Putamen (tissue), 1 donor: ENCODE results near the gene EIPR1.
"Not testable (repeated sequence)": the region's sequence is repeated elsewhere in the genome, so short reads cannot be mapped to it uniquely, and the experiment has no call there.

Experiments
- DNase-seq: peaks from one replicate; pipeline ENCODE4 v3.0.0-alpha.2; 2016; ENCODE audit warnings: low spot score

Gene EIPR1

DNA sequence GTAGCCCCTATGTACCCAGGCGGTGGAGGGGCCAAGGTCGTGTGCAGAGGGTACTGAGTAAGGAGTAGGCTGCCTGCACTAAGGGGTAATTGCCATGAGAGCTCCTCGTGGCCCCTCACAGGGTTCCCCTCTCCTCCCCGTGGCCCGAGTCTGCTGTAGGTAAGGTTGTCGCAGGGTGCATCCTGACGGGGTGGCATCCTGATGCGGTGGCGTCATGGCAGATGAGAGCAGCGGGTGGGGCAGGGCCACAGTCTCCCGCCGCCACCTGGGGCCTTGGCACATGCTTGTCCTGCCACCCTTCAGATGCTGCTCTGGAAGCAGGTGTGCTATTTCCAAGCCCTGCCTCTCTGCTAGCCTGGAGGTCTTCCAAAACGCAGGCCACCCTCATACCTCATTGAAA lies 89.7 kb downstream of the EIPR1 start:
- DNase-seq: no peak

DNA sequence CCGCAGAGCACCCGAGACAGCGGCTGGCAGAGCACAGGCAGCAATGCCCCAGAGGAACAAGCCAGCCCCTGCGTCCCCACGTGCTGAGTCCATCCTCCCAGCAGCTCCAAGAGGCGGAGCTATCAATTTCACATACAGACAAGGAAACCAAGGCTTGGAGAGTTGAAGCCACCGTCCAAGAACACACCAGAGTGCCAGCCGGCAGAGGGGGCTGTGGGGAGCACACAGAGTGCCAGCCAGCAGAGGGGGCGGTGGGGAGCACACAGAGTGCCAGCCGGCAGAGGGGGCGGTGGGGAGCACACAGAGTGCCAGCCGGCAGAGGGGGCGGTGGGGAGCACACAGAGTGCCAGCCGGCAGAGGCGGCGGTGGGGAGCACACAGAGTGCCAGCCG lies 91.0 kb downstream of the EIPR1 start:
- not testable (repeated sequence) for DNase-seq

DNA sequence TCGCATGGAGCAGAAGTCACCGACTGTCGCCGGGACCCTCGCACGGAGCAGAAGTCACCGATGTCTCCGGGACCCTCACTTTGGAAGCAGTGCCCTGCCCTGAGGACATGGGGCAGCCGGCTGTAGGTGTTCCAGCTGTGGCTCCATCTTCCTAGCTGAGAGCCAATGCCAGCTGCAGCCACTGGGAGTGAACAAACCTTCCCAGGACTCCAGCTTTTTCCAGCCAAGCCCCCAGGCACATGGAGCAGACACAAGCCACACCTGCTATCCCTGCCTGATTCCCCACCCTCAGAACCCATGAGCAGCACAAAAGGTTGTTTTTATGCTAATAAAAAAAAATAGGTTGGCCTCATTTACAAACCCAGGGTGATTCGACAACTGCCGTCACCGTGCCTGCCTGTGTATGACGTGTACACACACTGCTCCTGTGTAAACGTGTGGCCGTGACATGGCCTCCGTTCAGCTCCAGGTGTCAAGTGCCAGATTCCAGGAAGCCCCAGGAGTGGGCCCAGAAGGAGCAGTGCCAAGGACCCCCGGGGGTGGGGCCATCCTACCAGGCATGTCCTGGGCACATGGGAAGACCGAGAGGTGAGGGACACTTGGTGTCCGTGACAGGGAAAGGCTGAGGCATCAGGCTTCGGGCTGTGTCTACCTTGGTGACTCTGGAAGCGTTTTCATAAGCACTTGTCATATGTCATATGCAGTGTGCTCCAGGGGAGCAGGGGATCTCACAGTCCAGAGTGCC lies 91.5 kb downstream of the EIPR1 start:
- no peak for DNase-seq

DNA sequence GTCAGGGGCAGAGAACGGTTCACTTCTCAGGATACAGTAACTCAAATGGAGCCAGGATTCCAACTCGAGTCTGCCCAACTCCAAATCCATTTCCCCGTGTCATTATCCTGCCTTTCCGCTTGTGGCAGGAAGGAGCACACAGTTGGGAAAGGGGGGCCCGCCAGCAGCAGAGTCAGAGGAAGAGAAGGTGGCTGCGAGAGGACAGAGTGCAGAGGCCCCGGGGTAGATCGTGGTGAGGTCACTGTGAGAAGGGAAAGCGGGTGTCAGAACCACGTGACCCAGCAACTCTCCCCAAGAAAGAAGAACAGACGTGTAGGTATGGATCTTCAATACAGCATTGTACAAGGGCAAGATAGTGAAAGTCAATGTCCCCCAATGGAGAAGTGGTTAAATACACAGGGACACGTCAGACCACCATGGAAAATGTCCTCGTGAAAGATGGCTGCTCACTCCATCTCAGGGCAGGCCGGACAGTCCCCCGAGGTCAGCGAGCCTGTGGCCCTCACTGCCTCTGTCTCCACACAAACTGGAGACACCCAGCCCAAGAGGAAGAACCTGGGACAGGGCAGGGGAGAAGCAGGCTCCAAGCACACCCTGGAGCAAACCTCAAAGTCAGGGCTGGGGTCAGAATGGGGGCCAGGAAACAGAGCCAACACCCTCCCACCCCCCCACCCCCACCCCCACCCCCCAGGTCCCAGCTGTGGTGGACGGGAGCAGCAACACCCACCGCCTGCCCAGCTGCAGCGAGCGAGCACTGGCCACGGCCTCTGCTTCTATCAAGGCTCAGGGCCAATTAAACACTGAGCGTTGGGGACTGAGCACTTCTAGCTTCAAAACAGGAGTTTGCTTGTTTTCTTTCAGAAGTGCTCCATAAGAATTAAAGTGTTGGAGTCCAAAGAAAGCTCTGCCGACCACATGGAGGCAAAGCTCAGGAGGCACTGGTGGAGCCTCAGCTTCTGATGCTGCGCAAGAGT lies 92.7 kb downstream of the EIPR1 start:
- no peak for DNase-seq

DNA sequence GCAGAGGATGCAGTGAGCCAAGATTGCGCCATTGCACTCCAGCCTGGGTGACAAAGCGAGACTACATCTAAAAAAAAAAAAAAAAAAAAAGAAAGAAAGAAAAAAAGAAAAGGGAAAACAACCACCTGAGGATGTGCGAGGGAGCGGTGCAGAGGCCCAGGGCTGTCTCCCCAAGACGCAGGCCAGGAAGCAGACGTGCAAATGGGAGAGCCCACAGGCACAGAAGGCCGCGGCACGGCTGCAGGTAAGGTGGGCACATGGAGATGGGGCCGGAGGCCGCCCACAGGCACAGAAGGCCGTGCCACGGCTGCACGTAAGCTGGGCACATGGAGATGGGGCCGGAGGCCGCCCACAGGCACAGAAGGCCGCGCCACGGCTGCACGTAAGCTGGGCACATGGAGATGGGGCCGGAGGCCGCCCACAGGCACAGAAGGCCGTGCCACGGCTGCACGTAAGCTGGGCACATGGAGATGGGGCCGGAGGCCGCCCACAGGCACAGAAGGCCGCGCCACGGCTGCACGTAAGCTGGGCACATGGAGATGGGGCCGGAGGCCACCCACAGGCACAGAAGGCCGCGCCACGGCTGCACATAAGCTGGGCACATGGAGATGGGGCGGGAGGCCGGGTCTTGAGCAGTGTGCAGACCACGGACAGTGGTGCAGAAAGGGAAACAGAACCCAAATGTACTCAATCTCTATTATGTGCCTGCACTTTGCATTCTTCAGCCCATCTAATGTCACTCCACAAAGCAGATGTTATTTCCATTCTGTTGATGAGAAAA lies 93.6 kb downstream of the EIPR1 start:
- not testable (repeated sequence) for DNase-seq

DNA sequence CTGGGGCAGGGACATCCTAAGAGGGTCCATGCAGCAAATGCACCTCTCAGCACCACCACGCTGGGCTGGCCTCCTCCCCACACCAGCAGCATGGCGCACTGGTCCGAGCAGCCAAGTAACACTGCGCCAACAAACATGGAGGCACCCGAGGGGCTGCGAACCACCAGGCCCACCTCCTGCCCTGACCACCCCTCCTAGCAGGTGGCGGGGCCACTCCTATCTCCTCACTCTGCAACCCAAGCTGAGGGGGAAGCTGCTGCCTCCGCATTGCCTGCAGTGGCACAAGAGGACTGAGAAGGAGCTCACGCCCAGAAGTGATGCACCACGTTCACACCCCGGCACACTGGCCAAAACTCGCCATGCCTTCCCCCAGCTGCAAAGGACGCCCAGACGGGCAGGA lies 94.4 kb downstream of the EIPR1 start:
- DNase-seq: no peak

DNA sequence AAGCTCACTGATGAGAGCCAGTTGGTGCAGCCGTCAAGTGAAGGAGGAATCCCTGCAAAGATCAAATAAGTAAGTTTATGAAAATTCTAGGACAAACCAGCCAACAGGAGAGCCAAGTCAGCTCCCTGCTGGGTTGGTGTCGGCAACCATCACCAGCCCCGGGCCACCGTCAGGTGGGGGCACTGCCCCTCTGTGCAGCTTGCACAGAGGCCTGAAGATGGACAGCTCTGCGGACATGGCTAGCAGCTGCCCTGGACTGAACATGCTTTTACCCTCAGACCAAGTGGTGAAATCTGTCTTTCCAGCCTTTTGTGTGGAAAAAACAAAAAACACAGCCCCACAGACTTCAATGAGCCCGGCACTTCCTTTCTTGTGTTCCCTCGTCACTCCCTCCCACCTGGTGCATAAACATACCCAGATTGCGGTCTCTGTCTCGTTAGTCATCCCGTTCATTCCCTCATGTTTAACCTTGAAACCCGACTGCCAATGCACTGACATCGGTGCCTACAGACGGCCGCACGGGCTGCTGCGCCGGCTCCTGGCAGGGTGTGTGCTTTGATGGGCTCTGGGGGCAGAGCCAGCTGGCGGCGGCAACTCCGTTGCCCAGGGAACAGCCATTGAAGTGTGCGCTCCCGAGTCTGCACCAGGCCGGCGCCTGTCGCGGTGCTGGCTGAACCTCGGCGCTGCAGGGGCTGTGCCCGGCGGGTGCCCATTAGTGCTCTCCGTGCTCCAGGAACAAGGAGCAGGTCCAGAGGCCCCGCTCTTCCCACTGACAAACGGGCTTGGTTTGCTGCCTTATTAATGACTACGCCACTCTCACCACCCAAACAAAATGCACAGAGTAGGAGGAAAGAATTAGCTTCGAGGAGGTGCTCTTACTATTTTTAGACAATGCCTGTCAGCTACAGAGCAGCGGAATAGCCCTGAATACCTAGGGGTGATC lies 95.3 kb downstream of the EIPR1 start:
- DNase-seq: peak; percentile 53

DNA sequence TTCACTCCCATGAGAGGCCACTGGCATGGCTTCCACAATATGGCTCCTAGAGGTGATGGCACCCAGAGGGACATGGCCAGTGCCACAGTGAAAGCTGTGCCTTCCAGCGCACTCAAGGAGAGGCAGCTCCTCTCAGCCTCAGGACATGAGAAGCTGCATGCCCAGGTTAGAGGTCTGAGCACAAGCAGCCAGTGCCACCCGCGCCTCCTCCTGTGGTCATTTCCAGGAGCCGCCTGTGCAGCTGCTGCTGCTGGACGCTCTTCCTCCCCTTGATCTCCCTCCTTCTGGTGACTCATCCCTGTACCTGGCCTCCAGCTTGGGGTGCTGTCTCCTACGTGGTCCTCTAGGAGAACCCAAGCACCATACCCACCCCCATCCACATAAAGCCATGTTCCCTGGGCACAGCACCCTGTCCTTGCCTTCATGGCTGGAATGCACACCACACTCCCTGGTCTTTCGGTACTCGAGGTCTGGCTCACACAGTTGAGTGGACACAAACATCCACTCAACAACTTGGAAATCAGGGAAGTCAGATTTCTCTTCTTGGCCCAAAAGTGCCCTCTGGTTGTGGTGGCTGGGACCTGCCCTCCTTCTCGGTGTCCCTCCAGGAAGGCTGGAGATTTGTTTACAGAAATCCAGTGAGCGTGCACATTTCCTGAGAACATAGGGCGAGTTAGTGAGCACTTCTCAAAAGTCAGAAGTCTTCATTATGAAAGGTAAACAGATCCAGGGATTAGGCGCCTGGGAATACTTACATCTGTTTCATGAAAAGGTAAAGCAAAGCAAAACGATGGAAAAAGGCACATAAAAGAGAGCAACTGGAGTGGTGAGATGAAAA lies 96.7 kb downstream of the EIPR1 start:
- DNase-seq: no peak

DNA sequence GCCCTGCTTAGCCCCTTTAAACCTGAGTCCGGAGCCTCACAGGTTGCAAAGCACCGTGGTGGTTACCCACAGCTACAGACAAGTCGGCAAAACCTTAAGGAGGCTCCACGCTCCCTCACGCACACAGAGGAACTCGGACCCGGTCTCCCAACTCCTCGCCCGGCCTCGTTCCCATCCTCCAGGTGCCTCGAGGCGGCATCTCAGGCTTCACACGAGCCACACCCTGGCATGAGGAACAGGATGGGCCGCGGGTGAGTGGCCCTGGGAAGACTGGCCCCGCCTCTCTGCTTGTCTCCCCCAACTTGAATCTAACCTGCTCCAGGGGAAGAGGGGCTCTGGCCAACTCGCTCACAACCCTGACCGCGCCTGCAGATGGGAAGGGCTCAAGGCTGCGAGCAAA lies 97.4 kb downstream of the EIPR1 start:
- DNase-seq: no peak

DNA sequence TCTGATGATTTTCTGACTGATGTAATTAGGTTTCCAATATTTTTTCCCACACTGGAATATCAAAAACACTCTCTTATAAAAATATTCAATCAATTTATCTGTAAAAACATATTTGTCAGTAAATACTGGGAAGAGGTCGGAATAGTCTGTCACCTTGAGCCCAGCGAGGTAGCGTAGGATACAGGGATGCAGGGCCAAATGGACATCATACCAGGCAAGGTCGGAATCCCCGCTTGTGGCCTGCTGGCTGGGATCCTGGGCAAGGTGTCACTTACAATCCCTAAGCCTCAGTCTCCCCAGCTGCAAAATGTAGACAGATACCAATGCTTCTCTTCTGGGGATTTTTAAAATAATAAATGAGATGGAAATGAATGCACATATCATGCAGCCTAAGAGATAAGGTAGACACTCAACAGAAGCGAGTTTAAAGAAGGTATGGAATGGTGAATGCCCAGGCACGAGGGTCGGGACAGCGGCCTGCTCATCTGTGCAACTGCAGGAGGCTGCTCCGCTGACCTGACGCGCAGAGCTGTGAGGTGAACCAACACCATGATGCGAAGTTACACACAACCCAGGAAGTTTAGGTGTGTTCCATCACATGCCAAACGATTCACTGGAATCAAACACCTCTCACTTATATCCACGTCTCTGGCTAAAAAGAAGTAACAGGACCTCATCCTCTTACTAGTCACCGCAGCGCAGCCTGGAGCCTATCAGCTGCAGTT lies 98.2 kb downstream of the EIPR1 start:
- no peak for DNase-seq

DNA sequence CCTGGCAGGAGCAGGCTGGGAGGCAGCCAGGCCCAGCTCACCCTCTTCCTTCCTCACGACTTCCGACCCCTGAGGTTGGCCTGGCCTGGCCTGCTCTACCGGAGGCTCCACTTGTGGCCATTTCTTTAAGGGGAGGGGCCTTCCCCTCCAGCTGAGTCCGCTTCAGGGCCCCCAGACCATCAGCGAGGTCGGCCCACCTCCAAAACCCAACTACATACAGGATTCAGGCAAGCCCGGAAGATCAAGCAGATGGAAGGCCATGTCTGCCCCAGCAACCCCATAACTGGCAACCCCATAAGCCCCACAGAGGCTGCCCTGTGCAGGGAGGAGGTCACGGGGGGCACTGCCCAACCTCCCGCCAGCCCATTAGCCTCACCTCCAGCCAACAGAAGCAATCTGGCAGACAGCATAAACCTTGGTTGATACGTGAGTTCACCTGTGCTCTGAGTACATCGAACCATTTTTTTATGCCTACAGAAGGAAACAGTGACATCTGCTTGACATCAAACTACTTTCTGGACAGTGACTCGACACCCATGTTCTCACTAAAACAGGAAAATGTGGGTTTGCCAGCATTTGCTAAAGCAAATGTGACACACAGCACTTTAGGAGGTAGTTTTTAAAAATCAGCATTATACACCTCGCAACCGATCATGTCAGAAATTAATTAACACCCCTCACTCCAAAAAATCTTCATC lies 98.9 kb downstream of the EIPR1 start:
- no peak for DNase-seq

DNA sequence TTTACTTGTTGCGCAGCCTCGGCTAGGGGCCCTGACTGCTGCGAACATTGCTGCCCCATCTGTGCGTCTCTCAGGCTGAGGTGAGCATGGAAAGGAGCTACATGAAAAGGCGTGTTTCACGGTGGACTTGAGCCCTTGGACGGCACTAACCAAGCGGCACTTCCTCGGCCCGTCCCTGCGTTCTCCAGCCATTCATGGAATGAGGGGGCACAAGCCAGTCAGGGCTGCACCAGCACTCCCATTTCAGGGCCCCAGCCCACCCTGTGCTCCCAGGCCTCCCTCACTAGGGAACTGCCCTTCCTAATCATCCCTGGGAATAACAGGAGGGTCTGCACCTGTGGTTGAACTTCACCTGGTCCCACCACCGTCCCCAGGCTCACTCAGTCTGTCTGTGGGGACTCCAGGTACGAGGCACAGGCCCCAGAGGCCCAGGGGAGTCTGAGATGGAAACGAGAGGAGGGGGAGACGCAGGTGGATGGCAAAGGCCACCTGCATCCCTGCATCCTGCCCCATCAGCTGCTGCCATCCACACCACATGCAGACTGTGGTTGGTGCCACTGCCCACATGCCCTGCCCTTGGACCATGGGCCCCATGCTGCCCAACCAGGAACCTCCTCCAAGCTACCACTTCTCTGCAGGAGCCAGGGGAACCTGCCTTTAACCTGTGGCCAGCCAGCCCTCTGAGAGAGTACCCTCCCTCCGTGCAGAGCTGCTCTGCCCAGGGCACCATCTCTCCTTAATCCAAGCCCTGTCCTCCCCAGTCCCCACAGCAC lies 99.7 kb downstream of the EIPR1 start:
- DNase-seq: no peak

DNA sequence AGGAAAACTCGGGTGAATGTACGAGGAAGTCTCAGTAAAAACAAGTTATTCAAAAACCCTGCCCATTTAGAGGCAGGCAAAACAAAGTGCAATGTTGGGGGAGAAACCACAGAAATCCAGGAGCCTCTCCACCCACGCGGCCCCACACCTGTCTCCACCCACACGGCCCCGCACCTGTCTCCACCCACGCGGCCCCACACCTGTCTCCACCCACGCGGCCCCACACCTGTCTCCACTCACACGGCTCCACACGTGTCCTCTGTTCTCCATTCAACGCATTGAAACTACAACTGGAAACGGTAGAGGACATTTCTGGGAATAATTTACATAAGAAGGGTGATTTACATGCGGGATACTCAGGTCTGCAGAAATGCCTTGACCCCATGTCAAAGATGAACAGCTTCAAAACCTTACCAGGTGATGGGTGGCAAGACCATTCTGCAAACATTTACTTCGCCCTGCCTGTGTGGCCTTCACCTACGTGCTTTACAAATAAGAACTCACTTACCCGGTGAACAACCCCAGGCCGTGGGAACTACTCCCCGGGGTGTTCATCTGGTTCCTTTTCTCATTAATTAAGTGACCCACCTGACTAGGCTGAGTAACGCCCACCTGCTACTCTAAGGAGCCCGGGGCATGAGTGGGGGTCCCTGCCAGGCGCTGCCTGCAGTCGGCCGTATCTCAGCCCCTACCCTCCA lies 100.4 kb downstream of the EIPR1 start:
- no peak for DNase-seq

DNA sequence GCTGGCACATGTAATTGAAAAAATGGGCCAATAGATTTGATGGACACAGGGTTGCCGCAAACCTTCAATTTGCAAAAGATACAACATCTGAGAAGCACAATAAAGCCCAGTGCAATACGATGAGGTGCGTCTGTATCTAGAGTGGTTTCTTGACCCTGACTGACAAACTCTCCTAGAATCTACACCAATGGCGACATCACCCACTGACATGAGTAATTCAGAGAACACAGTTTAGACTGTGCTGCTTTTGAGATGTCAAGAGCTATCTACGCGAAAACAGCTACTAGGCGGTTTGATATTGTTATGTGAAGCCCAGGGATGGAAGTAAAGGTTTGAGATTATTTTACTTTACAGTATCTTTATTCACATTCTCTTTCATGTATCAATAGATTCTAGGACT lies 104.9 kb downstream of the EIPR1 start:
- no peak for DNase-seq

DNA sequence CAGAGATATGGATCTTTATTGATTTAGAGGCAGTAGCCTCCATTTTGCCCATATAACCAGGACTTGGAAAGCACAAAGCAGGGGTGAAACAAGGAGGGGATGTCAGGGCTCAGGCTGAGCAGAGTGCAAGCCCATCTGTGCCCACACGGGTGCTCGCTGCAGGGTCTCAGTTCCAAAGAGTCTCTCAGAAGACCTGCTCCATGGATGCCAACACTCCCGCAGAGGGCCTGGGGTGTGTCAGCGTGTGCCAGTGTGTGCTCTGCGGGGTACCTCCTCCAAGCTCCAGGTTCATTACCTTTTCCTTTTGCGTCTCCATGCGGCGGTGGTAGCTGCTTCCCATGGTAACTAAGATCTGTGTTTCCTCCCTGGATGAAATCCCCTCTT lies 107.5 kb downstream of the EIPR1 start:
- no peak for DNase-seq

DNA sequence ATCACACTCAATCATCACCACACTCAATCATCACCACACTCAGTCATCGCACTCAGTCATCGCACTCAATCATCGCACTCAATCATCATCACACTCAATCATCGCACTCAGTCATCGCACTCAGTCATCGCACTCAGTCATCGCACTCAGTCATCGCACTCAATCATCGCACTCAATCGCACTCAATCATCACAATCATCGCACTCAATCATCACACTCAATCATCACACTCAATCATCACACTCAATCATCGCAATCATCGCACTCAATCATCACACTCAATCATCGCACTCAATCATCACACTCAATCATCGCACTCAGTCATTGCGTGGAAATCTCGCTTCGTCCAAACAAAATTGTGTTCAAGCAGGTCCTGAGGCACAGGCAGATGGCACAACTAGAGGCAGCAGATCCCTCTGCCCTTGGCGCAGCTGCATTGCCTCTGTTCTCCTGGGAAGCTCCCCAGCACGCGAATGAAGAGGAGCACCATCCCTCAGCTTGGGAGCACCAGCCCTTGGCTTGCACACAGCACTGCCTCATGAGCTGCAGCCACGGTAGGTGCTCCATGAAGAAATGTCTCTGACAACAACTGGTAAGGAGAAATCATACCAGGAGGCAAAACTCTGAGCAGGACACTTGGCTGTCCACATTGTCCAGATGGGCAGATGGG lies 108.1 kb downstream of the EIPR1 start:
- DNase-seq: no peak

DNA sequence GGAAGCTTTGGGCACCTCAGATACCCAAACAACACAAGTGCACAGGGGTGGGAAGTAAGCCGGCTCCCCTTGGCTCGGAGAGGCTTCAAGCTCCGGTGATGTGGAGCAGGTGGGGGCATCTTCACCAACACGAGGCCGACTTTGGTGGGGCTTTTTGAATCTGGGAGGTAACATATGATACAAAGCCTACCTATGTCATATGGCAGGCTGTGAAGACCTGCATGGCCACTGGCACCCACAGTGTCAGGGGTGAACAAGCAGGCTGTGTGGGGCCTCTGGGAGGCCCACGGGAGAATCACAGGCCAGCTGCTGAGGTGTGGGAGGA lies 109.0 kb downstream of the EIPR1 start:
- DNase-seq: no peak
